Fibroblast of mammary gland (primary cell): ENCODE measurements around the gene CDC42EP5.

Source experiments
- DNase-seq: peaks from one replicate; pipeline ENCODE4 v3.0.0-alpha.2; 2010; ENCODE audit warnings: low read depth
- H3K4me3 ChIP-seq: 2 replicates; pipeline ENCODE4 v1.5.1; 2011; ENCODE audit warnings: low read depth, mild to moderate bottlenecking, low read length, moderate library complexity; ENCODE audit not compliant: control insufficient read depth
- TF ChIP-seq, protein P1 (sequence below): conservative IDR thresholded peaks from 2 replicates; pipeline ENCODE4 v1.5.1; 2011; ENCODE audit warnings: low read depth, low read length, inconsistent platforms; ENCODE audit not compliant: control insufficient read depth, insufficient read depth

CDC42EP5 gene

DNA sequence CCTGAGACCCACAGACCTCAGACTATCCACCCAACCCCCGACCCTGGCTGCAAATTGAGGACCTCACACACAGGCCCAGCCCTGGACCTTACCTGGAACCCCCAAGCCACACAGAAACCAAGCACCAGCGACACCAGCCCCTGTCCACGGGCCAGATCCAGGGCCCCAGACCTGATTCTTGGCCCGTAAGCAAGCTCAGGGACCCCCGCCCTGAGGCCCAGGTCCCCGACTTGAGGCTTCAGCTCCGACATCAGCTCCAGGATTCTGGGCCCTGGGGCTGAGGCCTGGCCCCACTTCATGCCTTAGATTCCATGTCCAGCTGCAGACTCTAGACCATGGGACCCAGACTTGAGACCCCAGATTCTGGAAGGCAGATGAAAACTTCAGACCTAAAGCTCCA is 51.6 kb downstream of the CDC42EP5 start:
- DNase-seq, result no peak
- TF ChIP-seq, protein P1, sequence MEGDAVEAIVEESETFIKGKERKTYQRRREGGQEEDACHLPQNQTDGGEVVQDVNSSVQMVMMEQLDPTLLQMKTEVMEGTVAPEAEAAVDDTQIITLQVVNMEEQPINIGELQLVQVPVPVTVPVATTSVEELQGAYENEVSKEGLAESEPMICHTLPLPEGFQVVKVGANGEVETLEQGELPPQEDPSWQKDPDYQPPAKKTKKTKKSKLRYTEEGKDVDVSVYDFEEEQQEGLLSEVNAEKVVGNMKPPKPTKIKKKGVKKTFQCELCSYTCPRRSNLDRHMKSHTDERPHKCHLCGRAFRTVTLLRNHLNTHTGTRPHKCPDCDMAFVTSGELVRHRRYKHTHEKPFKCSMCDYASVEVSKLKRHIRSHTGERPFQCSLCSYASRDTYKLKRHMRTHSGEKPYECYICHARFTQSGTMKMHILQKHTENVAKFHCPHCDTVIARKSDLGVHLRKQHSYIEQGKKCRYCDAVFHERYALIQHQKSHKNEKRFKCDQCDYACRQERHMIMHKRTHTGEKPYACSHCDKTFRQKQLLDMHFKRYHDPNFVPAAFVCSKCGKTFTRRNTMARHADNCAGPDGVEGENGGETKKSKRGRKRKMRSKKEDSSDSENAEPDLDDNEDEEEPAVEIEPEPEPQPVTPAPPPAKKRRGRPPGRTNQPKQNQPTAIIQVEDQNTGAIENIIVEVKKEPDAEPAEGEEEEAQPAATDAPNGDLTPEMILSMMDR, result no peak

DNA sequence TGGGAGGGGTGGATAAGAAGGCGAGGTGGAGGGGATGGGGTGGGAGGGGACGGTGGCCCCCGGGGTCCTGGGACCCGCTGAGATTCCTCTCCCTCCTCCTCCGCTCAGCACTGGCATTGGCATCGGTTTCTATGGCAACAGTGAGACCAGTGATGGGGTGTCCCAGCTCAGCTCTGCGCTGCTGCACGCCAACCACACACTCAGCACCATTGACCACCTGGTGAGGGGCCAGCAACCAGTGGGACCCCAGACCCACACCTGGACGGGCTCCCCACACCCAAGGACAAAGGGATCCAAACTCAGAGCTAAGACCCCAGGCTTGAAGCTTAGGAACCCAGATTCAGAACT is 52.0 kb downstream of the CDC42EP5 start:
- TF ChIP-seq, protein P1, result no peak
- no peak overlapping the region for H3K4me3 ChIP-seq
- no peak for DNase-seq

More for the DNA sequence above, 51.6 kb downstream of the CDC42EP5 start:
- no peak overlapping the region for H3K4me3 ChIP-seq

DNA sequence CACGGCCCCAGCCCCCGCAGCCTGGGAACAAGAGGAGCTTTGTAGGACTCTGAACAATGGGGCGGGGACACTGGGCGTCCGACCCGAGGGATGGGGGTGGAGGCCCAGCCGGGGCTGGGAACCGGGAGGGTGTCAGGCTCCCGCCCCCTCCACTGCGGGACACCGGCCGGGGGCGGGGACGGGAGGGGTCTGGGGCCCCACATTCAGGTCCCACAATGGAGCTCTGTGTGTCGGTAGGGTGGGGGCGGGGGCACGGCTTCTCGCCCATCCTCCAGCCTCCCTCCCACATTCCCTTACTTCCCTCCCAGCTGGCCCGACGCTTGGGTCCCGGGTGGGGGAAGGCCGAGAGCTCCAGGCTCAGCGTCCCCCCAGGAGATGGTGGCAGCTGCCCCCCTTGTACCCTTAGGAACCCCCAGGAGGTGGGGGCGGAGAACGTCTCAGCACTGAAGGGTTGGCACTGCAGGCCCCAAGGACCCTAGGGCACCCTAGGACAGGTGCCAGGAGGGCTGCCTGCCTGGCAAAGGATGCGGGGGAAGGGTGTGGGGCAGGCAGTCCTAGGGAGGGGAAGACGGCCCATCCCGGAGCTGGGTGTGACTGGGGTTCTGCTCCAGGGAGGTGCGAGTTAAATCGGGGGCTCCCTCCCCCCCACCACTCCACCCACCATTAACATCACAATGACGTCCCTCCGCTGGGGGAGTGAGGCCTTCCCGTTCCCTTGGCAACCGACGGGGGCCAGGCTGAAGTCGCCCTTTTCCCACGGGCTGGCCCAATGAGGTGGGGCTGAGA is 52.5 kb downstream of the CDC42EP5 start:
- TF ChIP-seq, protein P1, result no peak
- DNase-seq, result peak; percentile 14
- no peak overlapping the region for H3K4me3 ChIP-seq

DNA sequence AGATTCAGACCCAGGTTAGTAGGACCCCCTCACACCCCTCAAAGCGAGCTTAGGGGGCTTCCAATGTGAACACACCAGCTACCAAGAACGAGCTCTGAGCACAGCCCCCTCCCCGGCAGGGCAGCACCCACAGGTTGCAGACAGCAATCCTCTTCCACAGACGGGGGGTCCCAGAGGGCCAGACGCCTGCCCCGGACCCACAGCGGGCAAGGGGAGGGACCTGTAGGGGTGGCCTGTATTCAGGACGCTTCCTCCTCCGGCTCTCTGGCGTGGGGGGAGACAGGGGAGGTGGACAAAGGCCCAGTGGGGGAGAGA is 53.1 kb downstream of the CDC42EP5 start:
- no peak for DNase-seq
- TF ChIP-seq, protein P1, result no peak
- no peak overlapping the region for H3K4me3 ChIP-seq

DNA sequence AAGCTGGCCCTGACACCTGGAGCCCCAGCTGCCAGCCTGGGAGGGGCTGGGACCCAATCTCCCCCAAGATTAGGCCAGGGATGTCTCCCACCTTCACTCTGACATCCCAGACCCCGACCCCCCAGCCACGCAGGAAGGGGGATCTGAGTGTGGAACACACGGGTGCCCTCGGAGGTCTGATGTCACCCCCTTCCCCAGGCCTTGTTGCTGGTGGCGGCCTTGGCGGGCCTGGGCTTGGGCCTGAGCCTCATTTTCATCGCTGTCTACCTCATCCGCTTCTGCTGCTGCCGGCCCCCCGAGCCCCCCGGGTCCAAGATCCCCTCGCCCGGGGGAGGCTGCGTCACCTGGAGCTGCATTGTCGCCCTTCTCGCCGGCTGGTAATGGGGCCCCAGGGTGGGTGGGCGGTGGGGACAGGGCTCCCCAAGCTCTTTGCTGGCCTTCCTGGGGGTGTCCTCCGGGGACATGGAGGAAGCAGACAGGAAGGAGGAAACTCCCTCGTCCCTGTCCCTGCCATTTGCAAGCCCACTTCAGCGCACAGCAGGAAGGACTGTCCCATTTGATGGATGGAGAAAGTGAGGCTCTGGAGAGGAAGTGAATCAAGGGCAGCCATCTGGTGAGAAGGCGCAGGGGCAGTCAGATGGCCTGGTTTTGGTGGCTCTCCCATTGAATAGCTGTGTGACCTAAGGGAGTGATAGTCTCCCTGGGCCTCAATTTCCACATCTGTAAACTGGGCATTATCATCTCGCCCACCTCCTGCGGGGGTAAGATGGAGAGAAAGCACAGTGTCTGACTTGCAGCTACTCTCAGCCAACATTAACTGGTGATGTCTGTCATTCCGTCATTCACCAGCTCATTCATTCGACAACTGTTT is 53.9 kb downstream of the CDC42EP5 start:
- TF ChIP-seq, protein P1, result no peak
- DNase-seq, result no peak
- no peak overlapping the region for H3K4me3 ChIP-seq

DNA sequence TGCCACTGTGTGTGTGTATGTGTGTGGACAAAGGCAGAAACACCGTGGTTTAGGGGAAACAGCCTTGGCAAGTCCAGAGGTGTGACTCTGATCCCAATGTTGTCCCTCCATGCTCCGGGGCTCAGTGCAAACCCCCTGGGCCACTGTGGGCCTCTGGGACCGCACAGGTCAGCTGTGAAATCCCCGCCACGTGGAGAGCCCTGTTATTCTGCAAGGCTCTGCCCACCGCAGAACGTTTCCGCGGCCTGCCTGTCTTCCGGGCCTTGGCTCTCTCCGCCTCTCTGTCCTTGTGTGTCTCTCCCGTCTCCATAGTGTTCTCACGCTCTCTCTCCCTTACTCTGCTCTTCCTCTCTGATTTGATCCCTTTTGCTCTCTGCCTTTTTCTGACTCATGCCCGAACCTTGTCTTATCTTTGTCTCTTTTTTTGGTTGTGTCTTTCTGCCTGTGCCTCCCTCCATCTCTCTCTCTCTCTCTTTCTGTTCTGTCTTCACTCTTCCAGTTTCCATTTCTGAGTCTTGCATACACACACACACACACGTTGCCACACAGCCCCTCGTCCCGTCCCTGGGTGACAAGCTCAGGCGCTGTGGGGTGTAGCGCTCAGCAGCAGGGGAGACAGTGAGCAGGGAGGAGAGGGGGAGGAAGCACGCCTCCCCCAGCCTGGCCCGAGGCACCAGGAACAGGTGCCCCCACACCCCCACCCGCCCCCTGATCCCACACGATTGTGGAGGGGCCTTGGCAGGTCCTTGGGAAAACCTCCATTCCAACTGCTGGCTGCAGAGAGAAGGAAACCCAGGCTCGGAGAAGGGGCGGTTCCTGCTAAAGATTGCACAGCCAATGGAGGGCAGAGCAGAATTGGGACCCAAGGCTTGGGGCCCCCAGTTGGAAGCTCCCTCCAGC is 54.8 kb downstream of the CDC42EP5 start:
- H3K4me3 ChIP-seq, result no peak overlapping the region
- TF ChIP-seq, protein P1, result no peak
- DNase-seq, result no peak
